ENCODE data around the gene ADCY7.

Gene ADCY7

DNA sequence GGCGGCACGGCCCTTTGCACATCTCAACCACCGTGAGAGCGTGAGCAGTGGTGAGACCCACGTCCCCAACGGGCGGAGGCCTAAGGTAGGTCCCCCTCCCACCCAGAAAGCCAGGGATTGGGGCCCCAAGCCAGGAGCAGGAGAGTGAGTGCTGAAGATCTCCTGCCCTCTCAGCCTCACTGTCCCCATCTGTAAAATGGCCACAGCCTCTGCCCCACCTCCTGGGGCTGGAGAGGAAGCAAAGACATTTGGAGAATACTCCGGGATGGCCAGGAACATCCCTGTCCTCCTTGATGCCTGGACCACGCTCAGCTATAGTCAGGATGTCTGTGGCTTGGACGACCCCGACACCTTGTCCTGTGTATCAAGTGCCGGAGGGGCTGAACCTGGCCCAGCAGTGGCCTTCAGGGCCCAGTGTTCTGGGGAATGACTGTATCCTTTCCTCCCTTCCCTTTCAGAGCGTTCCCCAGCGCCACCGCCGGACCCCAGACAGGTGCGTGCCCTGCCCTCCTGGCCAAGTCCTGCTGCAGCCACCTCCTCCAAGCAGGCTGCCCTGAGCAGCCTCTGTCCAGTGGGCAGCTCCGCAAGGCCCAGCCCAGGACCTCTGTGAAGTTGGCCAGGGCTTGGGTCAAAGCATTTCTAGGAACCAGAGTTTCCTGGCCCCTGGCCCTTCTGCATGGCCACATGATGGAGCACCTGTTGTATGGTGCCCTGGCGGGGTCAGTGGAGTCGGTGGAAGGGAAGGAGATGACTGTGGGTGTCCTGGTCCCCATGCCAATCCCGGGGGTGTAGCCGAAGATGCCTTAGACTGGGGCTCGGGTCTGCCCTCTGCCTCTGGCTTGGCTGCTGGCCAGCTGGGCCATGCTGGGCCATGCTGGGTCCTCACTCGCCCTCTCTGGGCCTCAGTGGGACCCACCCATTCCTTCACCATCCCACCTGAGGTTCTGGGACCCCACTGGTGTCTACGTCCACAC lies 38.4 kb downstream of the ADCY7 start:
- H2BK120ac ChIP-seq (ENCODE audit: insufficient read depth, low read length, poor library complexity) = no peak overlapping the region
- no peak overlapping the region for H4K91ac ChIP-seq (ENCODE audit: low read depth, low read length)
- no peaks in the 10 kb centered on the region for H3K36me3 ChIP-seq (ENCODE audit: control insufficient read depth in 1 of 2, insufficient read depth in 2 of 2, low read length in 2 of 2)
- H2BK5ac ChIP-seq (ENCODE audit: low read depth, low read length, poor library complexity) = no peak overlapping the region
- H3K27me3 ChIP-seq (ENCODE audit: insufficient read depth, low read length) = no peaks in the 10 kb centered on the region
- no peak overlapping the region for H2BK12ac ChIP-seq (ENCODE audit: low read length)
- peaks cover 24 to 30% of the 10 kb centered on the region in 2 experiments for H3K4me1 ChIP-seq (ENCODE audit: control insufficient read depth in 1 of 2, insufficient read depth in 2 of 2, low read length in 2 of 2)
- H3K79me2 ChIP-seq (ENCODE audit: control insufficient read depth, insufficient read depth, low read length, poor library complexity) = peaks cover 4% of the 10 kb centered on the region
- DNase-seq = no peak
- H3K4ac ChIP-seq (ENCODE audit: low read depth, low read length) = no peak overlapping the region
- H2AFZ ChIP-seq (ENCODE audit: insufficient read depth, low read length, poor library complexity) = no peak overlapping the region
- no CpG with 5 or more reads among the region's 25 CpGs for WGBS (ENCODE audit: extremely low coverage, insufficient coverage, insufficient read length)
- H3K4me2 ChIP-seq (ENCODE audit: low read length) = no peak overlapping the region
- H3K79me1 ChIP-seq (ENCODE audit: low read length) = peaks cover 19% of the 10 kb centered on the region
- no peak overlapping the region for H3K14ac ChIP-seq (ENCODE audit: low read length)
- no peak overlapping the region for H4K8ac ChIP-seq (ENCODE audit: low read depth, low read length)
- H3K23ac ChIP-seq (ENCODE audit: low read length) = no peak overlapping the region
- no peak overlapping the region for H4K12ac ChIP-seq (ENCODE audit: low read depth, low read length)
- H3K4me3 ChIP-seq (ENCODE audit: low read depth, low read length) = no peak overlapping the region
- no peak overlapping the region for H3K18ac ChIP-seq (ENCODE audit: low read length)
- no peak overlapping the region for H3K9ac ChIP-seq (ENCODE audit: low read length)
- no peak overlapping the region for H3K27ac ChIP-seq (ENCODE audit: low read depth, low read length)
- H3K9me3 ChIP-seq (ENCODE audit: insufficient read depth, low read depth, low read length) = peaks cover 3% of the 10 kb centered on the region
- H2AK5ac ChIP-seq (ENCODE audit: low read length) = peak overlapping the region; percentile 12

DNA sequence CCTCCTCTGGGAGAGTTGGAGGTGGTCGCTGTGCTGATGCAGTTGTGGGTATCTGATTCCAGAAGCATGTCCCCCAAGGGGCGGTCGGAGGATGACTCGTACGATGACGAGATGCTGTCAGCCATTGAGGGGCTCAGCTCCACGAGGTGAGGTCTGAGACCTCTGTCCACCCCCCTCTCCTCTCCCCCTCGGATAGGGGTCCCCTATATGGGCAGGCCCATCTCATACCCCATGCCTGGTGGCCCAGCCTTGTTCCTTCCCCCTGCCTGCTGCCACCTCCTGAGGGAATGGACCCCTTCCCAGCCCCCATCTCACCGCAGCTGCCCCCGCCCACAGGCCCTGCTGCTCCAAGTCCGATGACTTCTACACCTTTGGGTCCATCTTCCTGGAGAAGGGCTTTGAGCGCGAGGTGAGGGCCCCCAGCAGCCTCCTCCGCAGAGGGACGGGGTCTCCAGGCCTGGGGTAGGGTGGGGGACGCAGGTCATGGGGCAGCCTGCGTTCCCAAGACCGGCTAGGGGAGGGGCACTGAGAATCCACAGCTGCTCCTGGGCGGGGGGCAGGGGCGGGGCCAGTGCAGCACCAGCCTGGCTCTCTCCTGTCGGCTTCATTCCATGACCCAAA lies 39.2 kb downstream of the ADCY7 start:
- H3K9me3 ChIP-seq (ENCODE audit: insufficient read depth, low read depth, low read length) = peaks cover 3% of the 10 kb centered on the region
- H3K4me1 ChIP-seq (ENCODE audit: control insufficient read depth in 1 of 2, insufficient read depth in 2 of 2, low read length in 2 of 2) = peaks cover 28 to 31% of the 10 kb centered on the region in 2 experiments
- H2BK5ac ChIP-seq (ENCODE audit: low read depth, low read length, poor library complexity) = no peak overlapping the region
- H3K27me3 ChIP-seq (ENCODE audit: insufficient read depth, low read length) = no peaks in the 10 kb centered on the region
- no peaks in the 10 kb centered on the region for H3K36me3 ChIP-seq (ENCODE audit: control insufficient read depth in 1 of 2, insufficient read depth in 2 of 2, low read length in 2 of 2)
- no peak overlapping the region for H3K9ac ChIP-seq (ENCODE audit: low read length)
- DNase-seq = no peak
- H2AFZ ChIP-seq (ENCODE audit: insufficient read depth, low read length, poor library complexity) = no peak overlapping the region
- H3K23ac ChIP-seq (ENCODE audit: low read length) = no peak overlapping the region
- H3K18ac ChIP-seq (ENCODE audit: low read length) = no peak overlapping the region
- H3K79me1 ChIP-seq (ENCODE audit: low read length) = peaks cover 18% of the 10 kb centered on the region
- no peak overlapping the region for H2BK12ac ChIP-seq (ENCODE audit: low read length)
- no peak overlapping the region for H3K4me3 ChIP-seq (ENCODE audit: low read depth, low read length)
- H3K27ac ChIP-seq (ENCODE audit: low read depth, low read length) = no peak overlapping the region
- peaks cover 4% of the 10 kb centered on the region for H3K79me2 ChIP-seq (ENCODE audit: control insufficient read depth, insufficient read depth, low read length, poor library complexity)
- H2BK120ac ChIP-seq (ENCODE audit: insufficient read depth, low read length, poor library complexity) = no peak overlapping the region
- peak overlapping the region; percentile 12 for H2AK5ac ChIP-seq (ENCODE audit: low read length)
- H3K4ac ChIP-seq (ENCODE audit: low read depth, low read length) = no peak overlapping the region
- H4K8ac ChIP-seq (ENCODE audit: low read depth, low read length) = no peak overlapping the region
- WGBS (ENCODE audit: extremely low coverage, insufficient coverage, insufficient read length) = no CpG with 5 or more reads among the region's 21 CpGs
- H4K12ac ChIP-seq (ENCODE audit: low read depth, low read length) = no peak overlapping the region
- H3K14ac ChIP-seq (ENCODE audit: low read length) = no peak overlapping the region
- H3K4me2 ChIP-seq (ENCODE audit: low read length) = no peak overlapping the region
- no peak overlapping the region for H4K91ac ChIP-seq (ENCODE audit: low read depth, low read length)

DNA sequence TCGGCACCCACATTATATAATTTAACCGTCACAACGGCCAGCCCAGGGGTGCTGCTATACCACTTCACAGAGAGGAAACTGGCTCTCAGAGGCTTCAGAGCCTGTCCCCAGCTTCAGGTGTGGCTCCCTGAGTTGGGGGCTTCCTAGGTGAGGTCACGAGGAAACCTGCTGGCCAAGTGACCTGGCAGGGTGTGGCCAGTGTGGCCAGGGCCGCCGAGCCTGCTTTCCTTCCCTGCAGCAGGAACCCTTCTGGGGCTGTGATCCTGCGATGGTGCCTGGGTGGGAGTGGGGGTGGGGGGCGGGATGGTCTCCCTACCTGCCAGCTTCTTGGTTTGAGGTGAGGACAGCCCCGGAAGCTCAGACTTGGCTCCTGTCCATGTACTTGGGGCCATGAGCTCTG lies 39.9 kb downstream of the ADCY7 start:
- Histone ChIP-seq H3K9ac (ENCODE audit: low read length) (no peak overlapping the region), H3K4me1 (ENCODE audit: control insufficient read depth in 1 of 2, insufficient read depth in 2 of 2, low read length in 2 of 2) (peaks cover 25 to 26% of the 10 kb centered on the region in 2 experiments), H2AFZ (ENCODE audit: insufficient read depth, low read length, poor library complexity) (no peak overlapping the region), H2BK120ac (ENCODE audit: insufficient read depth, low read length, poor library complexity) (no peak overlapping the region), H3K27me3 (ENCODE audit: insufficient read depth, low read length) (no peaks in the 10 kb centered on the region), H3K9me3 (ENCODE audit: insufficient read depth, low read depth, low read length) (peaks cover 3% of the 10 kb centered on the region), H2BK5ac (ENCODE audit: low read depth, low read length, poor library complexity) (no peak overlapping the region), H2AK5ac (ENCODE audit: low read length) (no peak overlapping the region), H4K8ac (ENCODE audit: low read depth, low read length) (no peak overlapping the region), H3K23ac (ENCODE audit: low read length) (no peak overlapping the region), H3K4me3 (ENCODE audit: low read depth, low read length) (no peak overlapping the region), H3K36me3 (ENCODE audit: control insufficient read depth in 1 of 2, insufficient read depth in 2 of 2, low read length in 2 of 2) (no peaks in the 10 kb centered on the region), H4K12ac (ENCODE audit: low read depth, low read length) (no peak overlapping the region), H4K91ac (ENCODE audit: low read depth, low read length) (no peak overlapping the region), H3K18ac (ENCODE audit: low read length) (no peak overlapping the region), H3K14ac (ENCODE audit: low read length) (no peak overlapping the region), H3K79me2 (ENCODE audit: control insufficient read depth, insufficient read depth, low read length, poor library complexity) (no peaks in the 10 kb centered on the region), H3K27ac (ENCODE audit: low read depth, low read length) (no peak overlapping the region), H3K79me1 (ENCODE audit: low read length) (peaks cover 13% of the 10 kb centered on the region), H3K4ac (ENCODE audit: low read depth, low read length) (no peak overlapping the region), H3K4me2 (ENCODE audit: low read length) (no peak overlapping the region), H2BK12ac (ENCODE audit: low read length) (no peak overlapping the region)
- WGBS (ENCODE audit: extremely low coverage, insufficient coverage, insufficient read length) = no CpG with 5 or more reads among the region's 9 CpGs
- no peak for DNase-seq

DNA sequence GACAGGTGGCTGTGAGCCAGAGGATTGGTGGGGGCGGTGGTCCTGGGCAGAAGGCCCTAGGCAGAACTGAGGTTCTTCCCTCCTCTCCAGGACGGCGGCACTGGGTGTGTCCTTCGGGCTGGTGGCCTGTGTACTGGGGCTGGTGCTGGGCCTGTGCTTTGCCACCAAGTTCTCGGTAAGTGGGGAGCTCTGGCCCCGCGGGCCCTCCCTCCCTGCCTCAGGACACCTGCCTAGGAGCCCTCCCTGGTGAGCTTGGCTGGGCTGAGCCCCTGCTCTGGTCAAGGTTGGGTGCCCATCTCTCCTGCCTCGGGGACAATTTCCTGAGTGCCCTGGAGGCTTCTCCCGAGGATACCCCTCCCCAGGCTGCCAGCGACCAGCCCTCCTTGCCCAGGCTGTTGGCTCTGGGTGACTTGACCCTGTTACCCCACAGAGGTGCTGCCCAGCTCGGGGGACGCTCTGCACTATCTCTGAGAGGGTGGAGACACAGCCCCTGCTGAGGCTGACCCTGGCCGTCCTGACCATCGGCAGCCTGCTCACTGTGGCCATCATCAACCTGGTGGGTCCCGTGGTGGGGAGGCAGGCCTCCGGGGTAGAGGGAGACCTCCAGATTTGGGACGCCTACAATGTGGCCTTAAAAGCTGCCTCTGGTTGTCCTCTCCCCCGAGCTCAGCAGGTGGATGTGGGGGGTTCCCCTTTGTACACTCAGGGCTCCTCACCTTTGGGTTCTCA lies 42.0 kb downstream of the ADCY7 start:
- peak overlapping the region; percentile 37 for H4K91ac ChIP-seq (ENCODE audit: low read depth, low read length)

More for the DNA sequence above, 42.0 kb downstream of the ADCY7 start:
- Histone ChIP-seq H2BK5ac (ENCODE audit: low read depth, low read length, poor library complexity) (no peak overlapping the region), H3K27me3 (ENCODE audit: insufficient read depth, low read length) (no peaks in the 10 kb centered on the region), H2AFZ (ENCODE audit: insufficient read depth, low read length, poor library complexity) (no peak overlapping the region), H4K8ac (ENCODE audit: low read depth, low read length) (no peak overlapping the region), H3K4me2 (ENCODE audit: low read length) (no peak overlapping the region), H3K18ac (ENCODE audit: low read length) (no peak overlapping the region), H2AK5ac (ENCODE audit: low read length) (no peak overlapping the region), H3K79me1 (ENCODE audit: low read length) (peaks cover 15% of the 10 kb centered on the region), H4K12ac (ENCODE audit: low read depth, low read length) (no peak overlapping the region), H2BK12ac (ENCODE audit: low read length) (peak overlapping the region; percentile 5), H3K9me3 (ENCODE audit: insufficient read depth, low read depth, low read length) (peaks cover 3% of the 10 kb centered on the region), H3K36me3 (ENCODE audit: control insufficient read depth in 1 of 2, insufficient read depth in 2 of 2, low read length in 2 of 2) (peaks cover 4 to 11% of the 10 kb centered on the region in 2 experiments), H3K23ac (ENCODE audit: low read length) (no peak overlapping the region), H3K14ac (ENCODE audit: low read length) (no peak overlapping the region), H3K4ac (ENCODE audit: low read depth, low read length) (no peak overlapping the region), H3K4me3 (ENCODE audit: low read depth, low read length) (no peak overlapping the region), H3K79me2 (ENCODE audit: control insufficient read depth, insufficient read depth, low read length, poor library complexity) (no peaks in the 10 kb centered on the region), H3K9ac (ENCODE audit: low read length) (no peak overlapping the region), H3K4me1 (ENCODE audit: control insufficient read depth in 1 of 2, insufficient read depth in 2 of 2, low read length in 2 of 2) (peaks cover 11 to 21% of the 10 kb centered on the region in 2 experiments), H2BK120ac (ENCODE audit: insufficient read depth, low read length, poor library complexity) (no peak overlapping the region), H3K27ac (ENCODE audit: low read depth, low read length) (no peak overlapping the region)
- no CpG with 5 or more reads among the region's 18 CpGs for WGBS (ENCODE audit: extremely low coverage, insufficient coverage, insufficient read length)
- no peak for DNase-seq

Measured in trophoblast cell (in vitro differentiated cells and primary cell).